Peyer's patch (tissue), 4 donors: ENCODE measurements around the gene TRPV5. TPM values are rescaled to one million over a fixed set of nuclear protein-coding genes. Genes with fewer than 3 reads are reported as not detected.

Source experiments
- DNase-seq, 3 donors: peaks; one replicate each; pipeline ENCODE4 v3.0.0-alpha.2; 2017 to 2019
- H3K27ac ChIP-seq, 4 donors: fragments of 200-600 bp; sonication (generic); one replicate each; pipeline ENCODE4 v1.5.1; 2016 to 2019
- H3K27me3 ChIP-seq, 2 donors: fragments of 200-600 bp; sonication (generic); one replicate each; pipeline ENCODE4 v1.5.1; 2019
- H3K36me3 ChIP-seq, 3 donors: fragments of 200-600 bp; sonication (generic); one replicate each; pipeline ENCODE4 v1.5.1; 2016 to 2019
- H3K4me1 ChIP-seq, 4 donors: fragments of 200-600 bp; sonication (generic); one replicate each; pipeline ENCODE4 v1.5.1; 2016 to 2019
- H3K4me3 ChIP-seq, 4 donors: fragments of 200-600 bp; sonication (generic); 1 replicate in 3 of 4; 2 replicates in 1 of 4; pipeline ENCODE4 v1.5.1; 2016 to 2019; ENCODE audit warnings: mild to moderate bottlenecking in 1 of 4
- H3K9me3 ChIP-seq, 4 donors: fragments of 200-600 bp; sonication (generic); one replicate each; pipeline ENCODE4 v1.5.1; 2016 to 2019; ENCODE audit warnings: mild to moderate bottlenecking in 1 of 4
- POLR2A ChIP-seq, 2 donors: fragments of 450-650 bp; IDR thresholded peaks; one replicate each; pipeline ENCODE4 v1.5.1; 2017; ENCODE audit warnings: antibody characterized with exemption in 2 of 2, mild to moderate bottlenecking in 2 of 2, moderate library complexity in 2 of 2
- total RNA-seq, 4 donors: library from RNA; depleted of rRNA; stranded (reverse); fragments of >200 nt; gene quantifications; one replicate each; pipeline ENCODE4 v1.1.0, GENCODE V29; 2016
- TF ChIP-seq, protein P1 (sequence below), 6 experiments: fragments of 450-650 bp in 4 of 6; fragments of 200-600 bp in 2 of 6; sonication (generic) in 1 of 6; IDR thresholded peaks; one replicate each; pipeline ENCODE4 v1.5.1; 2017 to 2019; ENCODE audit warnings: antibody characterized with exemption in 6 of 6, mild to moderate bottlenecking in 3 of 6, moderate library complexity in 1 of 6

TRPV5 gene
- total RNA-seq, 4 donors from 2014 or later, result 0.83 TPM; not detected in 3

DNA sequence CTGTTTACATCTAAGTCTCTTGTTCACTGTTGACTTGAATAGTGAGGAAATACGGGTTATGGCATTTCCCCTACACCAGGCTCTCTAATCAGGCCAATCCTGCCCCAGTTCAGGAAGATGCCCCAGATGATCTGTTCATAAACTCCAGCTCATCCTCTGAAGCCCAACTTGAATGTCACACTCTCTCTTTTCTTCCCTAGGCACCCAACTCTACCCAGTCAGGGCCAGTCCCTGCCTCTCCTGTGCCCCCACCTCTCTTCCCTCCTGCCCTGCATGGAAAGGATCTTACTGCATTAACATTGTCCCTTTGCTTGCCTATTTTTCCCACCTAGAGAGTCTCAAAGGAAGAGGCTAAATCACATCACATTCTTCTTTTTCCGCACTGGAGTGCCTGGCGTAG is 37.4 kb downstream of the TRPV5 start:
- Histone ChIP-seq H3K4me1 (no peaks in the 10 kb centered on the region), H3K27me3 (no peaks in the 10 kb centered on the region), H3K36me3 (no peaks in the 10 kb centered on the region), H3K4me3 (no peak overlapping the region), H3K9me3 (no peaks in the 10 kb centered on the region), H3K27ac (no peak overlapping the region)
- TF ChIP-seq, protein P1, sequence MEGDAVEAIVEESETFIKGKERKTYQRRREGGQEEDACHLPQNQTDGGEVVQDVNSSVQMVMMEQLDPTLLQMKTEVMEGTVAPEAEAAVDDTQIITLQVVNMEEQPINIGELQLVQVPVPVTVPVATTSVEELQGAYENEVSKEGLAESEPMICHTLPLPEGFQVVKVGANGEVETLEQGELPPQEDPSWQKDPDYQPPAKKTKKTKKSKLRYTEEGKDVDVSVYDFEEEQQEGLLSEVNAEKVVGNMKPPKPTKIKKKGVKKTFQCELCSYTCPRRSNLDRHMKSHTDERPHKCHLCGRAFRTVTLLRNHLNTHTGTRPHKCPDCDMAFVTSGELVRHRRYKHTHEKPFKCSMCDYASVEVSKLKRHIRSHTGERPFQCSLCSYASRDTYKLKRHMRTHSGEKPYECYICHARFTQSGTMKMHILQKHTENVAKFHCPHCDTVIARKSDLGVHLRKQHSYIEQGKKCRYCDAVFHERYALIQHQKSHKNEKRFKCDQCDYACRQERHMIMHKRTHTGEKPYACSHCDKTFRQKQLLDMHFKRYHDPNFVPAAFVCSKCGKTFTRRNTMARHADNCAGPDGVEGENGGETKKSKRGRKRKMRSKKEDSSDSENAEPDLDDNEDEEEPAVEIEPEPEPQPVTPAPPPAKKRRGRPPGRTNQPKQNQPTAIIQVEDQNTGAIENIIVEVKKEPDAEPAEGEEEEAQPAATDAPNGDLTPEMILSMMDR (IDR thresholded peaks at IDR 0.05), result no peak
- no peak for TF ChIP-seq POLR2A (IDR thresholded peaks at IDR 0.05)
- DNase-seq, result no peak

DNA sequence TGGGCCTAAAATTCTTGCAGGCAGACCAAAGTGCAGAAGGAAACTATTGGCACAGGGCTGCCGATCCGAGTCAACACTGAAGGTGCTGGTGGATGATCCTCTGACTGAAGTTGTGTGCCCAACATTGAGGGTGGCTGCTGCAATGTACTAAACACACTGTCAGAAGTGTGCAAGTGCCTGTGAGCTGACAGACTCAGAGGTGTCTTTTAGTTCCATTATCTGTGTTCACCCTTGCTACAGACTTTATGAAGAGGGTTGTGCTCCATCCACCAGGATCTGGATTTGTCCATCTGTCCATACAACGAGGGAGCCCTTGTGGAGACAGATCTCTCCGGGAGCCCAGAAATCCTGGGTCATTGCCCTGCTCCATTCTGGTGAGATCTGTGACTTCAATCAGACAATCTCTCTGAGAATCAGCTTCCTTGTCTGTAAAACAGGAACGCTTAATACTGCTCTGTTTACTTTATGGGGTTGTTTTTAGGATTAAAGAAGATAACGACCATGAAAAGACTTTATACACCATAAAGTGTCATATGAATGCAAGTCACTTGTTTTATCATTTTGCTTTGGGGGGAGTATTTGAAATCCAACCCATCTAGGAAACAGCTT is 38.5 kb downstream of the TRPV5 start:
- Histone ChIP-seq H3K9me3 (no peaks in the 10 kb centered on the region), H3K4me3 (no peak overlapping the region), H3K27me3 (no peaks in the 10 kb centered on the region), H3K27ac (no peak overlapping the region), H3K36me3 (no peaks in the 10 kb centered on the region), H3K4me1 (no peaks in the 10 kb centered on the region)
- TF ChIP-seq, protein P1 (IDR thresholded peaks at IDR 0.05), result no peak
- TF ChIP-seq POLR2A (IDR thresholded peaks at IDR 0.05), result no peak
- DNase-seq, result no peak

DNA sequence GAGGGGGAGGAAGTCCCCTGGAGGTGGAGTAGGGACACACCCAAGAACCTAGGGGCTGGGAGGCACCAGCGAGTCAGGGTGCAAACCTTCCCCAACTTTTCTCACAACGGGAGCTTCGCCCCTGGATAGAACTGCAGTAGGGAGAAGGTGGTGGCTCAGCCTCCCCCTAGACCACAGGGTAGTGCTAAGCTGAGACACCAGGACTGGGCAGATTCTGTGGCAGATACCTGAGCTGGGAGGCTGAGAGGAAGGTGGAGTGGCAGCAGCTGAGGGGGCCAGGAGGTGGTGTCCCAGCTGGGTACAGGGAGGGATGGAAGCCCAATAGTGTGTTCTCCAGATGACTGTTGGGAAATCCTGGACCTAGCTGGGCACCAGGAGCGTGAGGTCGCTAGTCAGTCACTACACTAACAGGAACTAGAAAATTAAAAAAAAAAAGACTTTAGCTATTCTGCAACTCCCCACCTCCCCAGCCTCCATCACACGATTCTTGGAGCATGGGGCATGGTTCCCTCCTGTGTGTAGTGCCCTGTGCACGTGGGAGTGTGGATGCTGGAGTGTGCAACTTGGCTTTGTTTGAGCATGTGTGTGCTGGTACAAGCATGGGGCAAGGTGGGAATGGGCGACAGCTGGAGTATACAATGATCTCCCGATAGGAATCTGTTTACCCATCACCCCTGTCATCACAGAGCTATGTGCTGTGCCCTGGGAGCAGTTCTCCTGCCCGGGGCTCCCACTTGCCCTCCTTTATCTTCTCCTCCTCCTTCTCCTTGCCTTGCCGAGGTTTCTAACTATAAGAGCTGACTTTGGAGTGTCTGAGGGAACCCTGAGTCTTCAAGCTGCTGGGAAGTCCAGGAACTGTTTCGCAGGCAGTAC is 39.2 kb downstream of the TRPV5 start:
- Histone ChIP-seq H3K27me3 (no peaks in the 10 kb centered on the region), H3K9me3 (no peaks in the 10 kb centered on the region), H3K27ac (no peak overlapping the region), H3K4me3 (no peak overlapping the region), H3K36me3 (no peaks in the 10 kb centered on the region), H3K4me1 (no peaks in the 10 kb centered on the region)
- TF ChIP-seq, protein P1 (IDR thresholded peaks at IDR 0.05), result no peak
- no peak for TF ChIP-seq POLR2A (IDR thresholded peaks at IDR 0.05)
- no peak for DNase-seq

DNA sequence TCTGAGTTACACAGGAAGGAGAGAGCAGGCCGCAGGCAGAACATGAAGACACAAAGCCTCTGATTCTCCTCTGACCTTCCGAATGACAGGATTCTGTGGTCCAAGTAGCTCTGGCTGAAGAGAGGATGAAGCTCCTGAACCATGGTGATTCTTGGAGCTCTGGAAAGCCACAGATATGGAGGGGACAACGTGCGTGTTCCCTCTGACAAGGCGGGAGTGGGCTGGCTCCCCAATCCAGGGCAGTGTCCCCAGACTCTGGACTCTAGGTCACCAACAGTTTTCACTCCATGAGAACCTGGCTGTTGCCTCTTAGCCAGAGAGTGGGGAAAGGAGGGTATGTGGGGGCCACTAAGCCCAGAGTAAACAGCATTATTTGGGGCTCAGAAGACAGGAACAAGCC is 40.6 kb downstream of the TRPV5 start:
- Histone ChIP-seq H3K27ac (no peak overlapping the region), H3K4me3 (no peak overlapping the region), H3K36me3 (no peaks in the 10 kb centered on the region), H3K4me1 (no peaks in the 10 kb centered on the region), H3K27me3 (no peaks in the 10 kb centered on the region), H3K9me3 (no peaks in the 10 kb centered on the region)
- DNase-seq, result no peak
- TF ChIP-seq, protein P1 (IDR thresholded peaks at IDR 0.05), result no peak
- no peak for TF ChIP-seq POLR2A (IDR thresholded peaks at IDR 0.05)

DNA sequence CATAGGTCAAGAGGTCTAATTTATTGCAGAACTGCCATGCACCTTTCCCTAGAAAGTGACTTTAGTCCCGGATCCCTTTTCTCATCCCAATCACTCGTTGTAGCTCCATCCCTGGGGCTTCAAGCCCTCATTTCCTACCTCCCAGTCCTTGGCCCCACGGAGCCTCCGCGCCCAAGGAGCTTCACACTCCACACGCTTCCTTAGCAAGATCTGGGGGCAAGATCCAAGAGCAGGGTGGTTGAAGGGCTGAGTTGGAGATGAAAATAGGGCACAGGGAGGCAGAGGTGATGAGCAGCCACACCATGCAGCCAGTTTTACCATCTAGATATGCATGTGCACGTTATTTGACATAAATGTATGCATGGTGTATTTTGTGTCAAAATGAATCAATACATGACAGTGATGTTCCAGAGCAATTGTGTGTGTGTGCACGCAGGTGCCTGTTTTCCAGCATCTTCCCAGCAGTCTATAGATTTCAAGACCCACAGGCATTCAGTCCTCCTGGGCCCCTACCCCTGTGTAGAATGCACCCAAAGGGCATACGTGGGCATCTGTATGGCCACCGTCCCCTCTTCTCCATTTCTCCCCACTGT is 42.0 kb downstream of the TRPV5 start:
- Histone ChIP-seq H3K4me1 (no peaks in the 10 kb centered on the region), H3K36me3 (no peaks in the 10 kb centered on the region), H3K9me3 (no peaks in the 10 kb centered on the region), H3K27ac (no peak overlapping the region), H3K4me3 (no peak overlapping the region), H3K27me3 (no peaks in the 10 kb centered on the region)
- no peak for DNase-seq
- TF ChIP-seq POLR2A (IDR thresholded peaks at IDR 0.05), result no peak
- TF ChIP-seq, protein P1 (IDR thresholded peaks at IDR 0.05), result no peak
